HepG2 (cell line): ENCODE data around the gene NGLY1. TPM values are rescaled to one million over a fixed set of nuclear protein-coding genes. Genes with fewer than 3 reads are reported as not detected.

Source experiments
- ARHGAP35 ChIP-seq: sonication (generic); formaldehyde crosslinking; IDR thresholded peaks from 2 replicates; pipeline ENCODE4 v1.9.0; 2022; ENCODE audit warnings: mild to moderate bottlenecking, inconsistent platforms, moderate library complexity, missing genetic modification reagents, borderline replicate concordance
- CAMTA2 ChIP-seq: sonication (generic); formaldehyde crosslinking; IDR thresholded peaks from 2 replicates; pipeline ENCODE4 v1.4.0; 2020; ENCODE audit warnings: mild to moderate bottlenecking, missing genetic modification reagents, borderline replicate concordance
- CBFB ChIP-seq: sonication (generic); formaldehyde crosslinking; IDR thresholded peaks from 2 replicates; pipeline ENCODE4 v1.4.0; 2020; ENCODE audit warnings: missing genetic modification reagents
- CCDC6 ChIP-seq: sonication (generic); formaldehyde crosslinking; IDR thresholded peaks from 2 replicates; pipeline ENCODE4 v1.8.1; 2022; ENCODE audit warnings: mild to moderate bottlenecking, missing genetic modification reagents, moderate library complexity
- CHD4 ChIP-seq: fragments of 200-600 bp; sonication (generic); IDR thresholded peaks from 2 replicates; pipeline ENCODE4 v1.7.0; 2017; ENCODE audit warnings: mild to moderate bottlenecking, low read length, borderline replicate concordance
- FIP1L1 ChIP-seq: fragments of 200-400 bp; formaldehyde crosslinking; IDR thresholded peaks from 2 replicates; pipeline ENCODE4 v1.6.1; 2018; ENCODE audit warnings: low read depth, mild to moderate bottlenecking, low read length, moderate library complexity, borderline replicate concordance; ENCODE audit not compliant: insufficient read depth
- FOXC1 ChIP-seq: sonication (generic); formaldehyde crosslinking; IDR thresholded peaks from 2 replicates; pipeline ENCODE4 v1.8.0; 2022; ENCODE audit warnings: mild to moderate bottlenecking, missing genetic modification reagents, borderline replicate concordance
- HCFC1 ChIP-seq: fragments of 150-350 bp; IDR thresholded peaks from 2 replicates; pipeline ENCODE4 v1.6.1; 2014; ENCODE audit warnings: low read depth, low read length
- JARID2 ChIP-seq: sonication (generic); formaldehyde crosslinking; IDR thresholded peaks from 2 replicates; pipeline ENCODE4 v1.8.1; 2023; ENCODE audit warnings: missing genetic modification reagents, inconsistent platforms; ENCODE audit not compliant: insufficient replicate concordance
- PRMT3 ChIP-seq: sonication (generic); formaldehyde crosslinking; IDR thresholded peaks from 2 replicates; pipeline ENCODE4 v1.8.1; 2022; ENCODE audit warnings: low read depth, mild to moderate bottlenecking, moderate library complexity, missing genetic modification reagents, borderline replicate concordance
- SP5 ChIP-seq: IDR thresholded peaks from 2 replicates; pipeline ENCODE4 v1.6.1; 2016; ENCODE audit warnings: low read depth, borderline replicate concordance
- ZFX ChIP-seq: sonication (generic); formaldehyde crosslinking; IDR thresholded peaks from 2 replicates; pipeline ENCODE4 v1.4.0; 2020; ENCODE audit warnings: mild to moderate bottlenecking, low read depth, missing genetic modification reagents, moderate library complexity
- ZNF557 ChIP-seq: sonication (generic); formaldehyde crosslinking; IDR thresholded peaks from 2 replicates; pipeline ENCODE4 v1.4.0; 2020; ENCODE audit warnings: missing genetic modification reagents
- ZNF567 ChIP-seq: sonication (generic); formaldehyde crosslinking; IDR thresholded peaks from 2 replicates; pipeline ENCODE4 v1.8.1; 2023; ENCODE audit warnings: mild to moderate bottlenecking, missing genetic modification reagents, borderline replicate concordance
- ZNF678 ChIP-seq: sonication (generic); formaldehyde crosslinking; IDR thresholded peaks from 2 replicates; pipeline ENCODE4 v1.4.0; 2020; ENCODE audit warnings: mild to moderate bottlenecking, missing genetic modification reagents
- ZNF746 ChIP-seq: sonication (generic); formaldehyde crosslinking; IDR thresholded peaks from 2 replicates; pipeline ENCODE4 v1.8.0; 2022; ENCODE audit warnings: mild to moderate bottlenecking, missing genetic modification reagents
- ZNF792 ChIP-seq: IDR thresholded peaks from 2 replicates; pipeline ENCODE4 v1.6.1; 2016
- polyA plus RNA-seq, 8 experiments: library from polyadenylated mRNA; depleted of rRNA in 3 of 8; stranded (reverse) in 7 of 8; unstranded in 1 of 8; fragments of >200 nt; fragmentation: Illumina TruSeq in 4 of 8; extraction: Trizol in 4 of 8; gene quantifications; 2 replicates each; pipeline versions ENCODE4 v1.2.1 to v1.2.3, GENCODE V29; 2011 to 2016; ENCODE audit warnings: low read depth in 4 of 8, missing spikeins in 1 of 8, mixed read lengths in 1 of 8; ENCODE audit not compliant: insufficient read depth in 1 of 8
- total RNA-seq, 5 experiments: library from RNA; depleted of rRNA; stranded (reverse); fragments of >200 nt; fragmentation: Illumina TruSeq; extraction: Trizol; gene quantifications; 2 replicates each; pipeline ENCODE4 v1.2.3, GENCODE V29; 2016; ENCODE audit warnings: low read depth in 1 of 5
- TF ChIP-seq, protein P1 (sequence below): sonication (generic); formaldehyde crosslinking; conservative IDR thresholded peaks from 2 replicates; pipeline ENCODE4 v1.4.0; 2020; ENCODE audit warnings: mild to moderate bottlenecking, missing genetic modification reagents, moderate library complexity
- TF ChIP-seq, protein P2 (sequence below): sonication (generic); formaldehyde crosslinking; IDR thresholded peaks from 2 replicates; pipeline ENCODE4 v1.4.0; 2020; ENCODE audit warnings: mild to moderate bottlenecking, missing genetic modification reagents
- TF ChIP-seq, protein P3 (sequence below): sonication (generic); formaldehyde crosslinking; IDR thresholded peaks from 2 replicates; pipeline ENCODE4 v1.4.0; 2020; ENCODE audit warnings: mild to moderate bottlenecking, missing genetic modification reagents
- TF ChIP-seq, protein P4 (sequence below): sonication (generic); formaldehyde crosslinking; IDR thresholded peaks from 2 replicates; pipeline ENCODE4 v1.4.0; 2020; ENCODE audit warnings: missing genetic modification reagents

The NGLY1 gene
- total and polyA plus RNA-seq, 2 of the 13 experiments (the other 11 are each of a cell fraction or from before 2014, with no cell fraction given), result 28.2 to 44.5 TPM

DNA sequence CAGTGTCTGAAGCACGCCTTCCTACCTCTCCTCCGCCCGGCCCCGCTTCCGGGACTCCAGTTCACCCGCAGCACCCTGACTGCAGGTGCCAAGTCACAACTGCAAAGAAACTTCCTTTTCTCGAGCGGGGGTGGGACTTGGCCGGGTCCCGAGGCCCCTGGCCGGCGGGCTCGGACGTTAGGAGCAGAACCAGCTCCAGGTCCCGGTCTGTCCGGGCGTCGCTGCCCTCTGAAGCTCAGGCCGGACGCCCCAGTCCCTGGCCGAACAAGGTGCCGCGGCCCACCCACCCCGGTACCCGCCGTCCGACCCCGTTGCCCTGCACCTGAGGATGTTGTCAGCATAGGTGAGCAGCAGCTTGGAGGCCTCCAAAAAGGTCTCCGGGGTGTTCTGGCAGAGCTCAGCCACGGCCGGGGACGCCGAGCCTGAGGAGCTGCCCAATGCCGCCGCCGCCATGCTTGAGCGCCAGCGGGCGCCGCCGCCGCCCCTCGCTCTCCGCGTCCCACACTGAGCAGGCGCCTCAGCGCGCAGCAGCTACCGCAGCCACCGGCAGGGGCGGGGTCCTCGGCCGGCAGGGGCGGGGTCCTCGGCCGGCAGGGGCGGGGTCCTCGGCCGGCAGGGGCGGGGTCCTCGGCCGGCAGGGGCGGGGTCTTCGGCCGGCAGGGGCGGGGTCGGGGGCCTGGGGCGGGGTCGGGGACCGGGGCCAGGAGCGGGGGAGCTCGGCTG is at the start of gene NGLY1 (continued):
- TF ChIP-seq ARHGAP35, result peak; percentile 77; the same call in 1 of the 2 replicates
- no peak for TF ChIP-seq SP5 (CRISPR knock-in tag)
- no peak for TF ChIP-seq CAMTA2 (CRISPR knock-in tag)
- TF ChIP-seq ZNF746 (CRISPR knock-in tag), result no peak
- TF ChIP-seq CBFB (CRISPR knock-in tag), result no peak
- TF ChIP-seq ZNF567 (CRISPR knock-in tag), result no peak
- no peak; the same call in none of the 2 replicates for TF ChIP-seq ZNF792 (CRISPR knock-in tag)
- no peak for TF ChIP-seq CHD4
- TF ChIP-seq, protein P1, sequence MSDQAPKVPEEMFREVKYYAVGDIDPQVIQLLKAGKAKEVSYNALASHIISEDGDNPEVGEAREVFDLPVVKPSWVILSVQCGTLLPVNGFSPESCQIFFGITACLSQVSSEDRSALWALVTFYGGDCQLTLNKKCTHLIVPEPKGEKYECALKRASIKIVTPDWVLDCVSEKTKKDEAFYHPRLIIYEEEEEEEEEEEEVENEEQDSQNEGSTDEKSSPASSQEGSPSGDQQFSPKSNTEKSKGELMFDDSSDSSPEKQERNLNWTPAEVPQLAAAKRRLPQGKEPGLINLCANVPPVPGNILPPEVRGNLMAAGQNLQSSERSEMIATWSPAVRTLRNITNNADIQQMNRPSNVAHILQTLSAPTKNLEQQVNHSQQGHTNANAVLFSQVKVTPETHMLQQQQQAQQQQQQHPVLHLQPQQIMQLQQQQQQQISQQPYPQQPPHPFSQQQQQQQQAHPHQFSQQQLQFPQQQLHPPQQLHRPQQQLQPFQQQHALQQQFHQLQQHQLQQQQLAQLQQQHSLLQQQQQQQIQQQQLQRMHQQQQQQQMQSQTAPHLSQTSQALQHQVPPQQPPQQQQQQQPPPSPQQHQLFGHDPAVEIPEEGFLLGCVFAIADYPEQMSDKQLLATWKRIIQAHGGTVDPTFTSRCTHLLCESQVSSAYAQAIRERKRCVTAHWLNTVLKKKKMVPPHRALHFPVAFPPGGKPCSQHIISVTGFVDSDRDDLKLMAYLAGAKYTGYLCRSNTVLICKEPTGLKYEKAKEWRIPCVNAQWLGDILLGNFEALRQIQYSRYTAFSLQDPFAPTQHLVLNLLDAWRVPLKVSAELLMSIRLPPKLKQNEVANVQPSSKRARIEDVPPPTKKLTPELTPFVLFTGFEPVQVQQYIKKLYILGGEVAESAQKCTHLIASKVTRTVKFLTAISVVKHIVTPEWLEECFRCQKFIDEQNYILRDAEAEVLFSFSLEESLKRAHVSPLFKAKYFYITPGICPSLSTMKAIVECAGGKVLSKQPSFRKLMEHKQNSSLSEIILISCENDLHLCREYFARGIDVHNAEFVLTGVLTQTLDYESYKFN (CRISPR knock-in tag), result no peak; the same call in 1 of the 2 replicates
- no peak for TF ChIP-seq HCFC1
- no peak for TF ChIP-seq FIP1L1
- no peak for TF ChIP-seq CCDC6 (CRISPR knock-in tag)
- TF ChIP-seq ZFX (CRISPR knock-in tag), result peak; percentile 93
- no peak for TF ChIP-seq ZNF557 (CRISPR knock-in tag)
- TF ChIP-seq, protein P2, sequence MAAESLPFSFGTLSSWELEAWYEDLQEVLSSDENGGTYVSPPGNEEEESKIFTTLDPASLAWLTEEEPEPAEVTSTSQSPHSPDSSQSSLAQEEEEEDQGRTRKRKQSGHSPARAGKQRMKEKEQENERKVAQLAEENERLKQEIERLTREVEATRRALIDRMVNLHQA, result no peak
- TF ChIP-seq, protein P3, sequence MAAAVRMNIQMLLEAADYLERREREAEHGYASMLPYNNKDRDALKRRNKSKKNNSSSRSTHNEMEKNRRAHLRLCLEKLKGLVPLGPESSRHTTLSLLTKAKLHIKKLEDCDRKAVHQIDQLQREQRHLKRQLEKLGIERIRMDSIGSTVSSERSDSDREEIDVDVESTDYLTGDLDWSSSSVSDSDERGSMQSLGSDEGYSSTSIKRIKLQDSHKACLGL (CRISPR knock-in tag), result peak; percentile 57; the same call in 1 of the 2 replicates
- TF ChIP-seq, protein P4, sequence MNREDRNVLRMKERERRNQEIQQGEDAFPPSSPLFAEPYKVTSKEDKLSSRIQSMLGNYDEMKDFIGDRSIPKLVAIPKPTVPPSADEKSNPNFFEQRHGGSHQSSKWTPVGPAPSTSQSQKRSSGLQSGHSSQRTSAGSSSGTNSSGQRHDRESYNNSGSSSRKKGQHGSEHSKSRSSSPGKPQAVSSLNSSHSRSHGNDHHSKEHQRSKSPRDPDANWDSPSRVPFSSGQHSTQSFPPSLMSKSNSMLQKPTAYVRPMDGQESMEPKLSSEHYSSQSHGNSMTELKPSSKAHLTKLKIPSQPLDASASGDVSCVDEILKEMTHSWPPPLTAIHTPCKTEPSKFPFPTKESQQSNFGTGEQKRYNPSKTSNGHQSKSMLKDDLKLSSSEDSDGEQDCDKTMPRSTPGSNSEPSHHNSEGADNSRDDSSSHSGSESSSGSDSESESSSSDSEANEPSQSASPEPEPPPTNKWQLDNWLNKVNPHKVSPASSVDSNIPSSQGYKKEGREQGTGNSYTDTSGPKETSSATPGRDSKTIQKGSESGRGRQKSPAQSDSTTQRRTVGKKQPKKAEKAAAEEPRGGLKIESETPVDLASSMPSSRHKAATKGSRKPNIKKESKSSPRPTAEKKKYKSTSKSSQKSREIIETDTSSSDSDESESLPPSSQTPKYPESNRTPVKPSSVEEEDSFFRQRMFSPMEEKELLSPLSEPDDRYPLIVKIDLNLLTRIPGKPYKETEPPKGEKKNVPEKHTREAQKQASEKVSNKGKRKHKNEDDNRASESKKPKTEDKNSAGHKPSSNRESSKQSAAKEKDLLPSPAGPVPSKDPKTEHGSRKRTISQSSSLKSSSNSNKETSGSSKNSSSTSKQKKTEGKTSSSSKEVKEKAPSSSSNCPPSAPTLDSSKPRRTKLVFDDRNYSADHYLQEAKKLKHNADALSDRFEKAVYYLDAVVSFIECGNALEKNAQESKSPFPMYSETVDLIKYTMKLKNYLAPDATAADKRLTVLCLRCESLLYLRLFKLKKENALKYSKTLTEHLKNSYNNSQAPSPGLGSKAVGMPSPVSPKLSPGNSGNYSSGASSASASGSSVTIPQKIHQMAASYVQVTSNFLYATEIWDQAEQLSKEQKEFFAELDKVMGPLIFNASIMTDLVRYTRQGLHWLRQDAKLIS (CRISPR knock-in tag), result no peak
- no peak for TF ChIP-seq PRMT3 (CRISPR knock-in tag)
- TF ChIP-seq FOXC1, result no peak; the same call in 1 of the 2 replicates
- TF ChIP-seq ZNF678 (CRISPR knock-in tag), result peak; percentile 41; the same call in 1 of the 2 replicates
- TF ChIP-seq JARID2 (CRISPR knock-in tag), result no peak
